Measurements from ENCODE around the gene C1orf159.

DNA sequence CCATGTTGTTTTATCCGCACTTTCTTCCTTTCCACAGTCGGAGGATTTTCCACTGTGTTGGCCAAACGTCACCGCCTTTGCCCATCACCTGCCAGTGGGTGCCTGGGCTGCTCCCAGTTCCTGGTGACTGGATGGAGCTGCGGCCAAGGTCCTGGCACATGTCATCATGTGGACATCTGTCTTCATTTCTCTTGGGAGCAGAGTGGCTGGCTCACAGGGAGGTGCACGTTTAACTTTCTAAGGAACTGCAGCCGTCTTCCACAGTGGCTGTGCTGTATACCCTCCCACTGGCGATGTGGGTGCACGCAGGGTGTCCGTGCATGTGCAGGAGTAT lies 22.3 kb downstream of the C1orf159 start:
- TF ChIP-seq GATA2 (IDR thresholded peaks at IDR 0.05; ENCODE audit: low read depth, low read length) (no peak), GATA3 (IDR thresholded peaks at IDR 0.05; ENCODE audit: low read depth, low read length) (no peak)

Data from SH-SY5Y (cell line).